AG09309 (cell line): ENCODE measurements around the gene GPR153.

Experiments
- DNase-seq: peaks from one replicate; pipeline ENCODE4 v3.0.0-alpha.2; 2010; ENCODE audit warnings: low read depth
- H3K4me3 ChIP-seq: 2 replicates; pipeline ENCODE4 v1.5.1; 2011; ENCODE audit warnings: mild to moderate bottlenecking, low read depth, low read length, moderate library complexity; ENCODE audit not compliant: control insufficient read depth
- CTCF ChIP-seq: IDR thresholded peaks from 2 replicates; pipeline ENCODE4 v1.5.1; 2011; ENCODE audit warnings: mild to moderate bottlenecking, low read depth, low read length, inconsistent platforms; ENCODE audit not compliant: insufficient read depth, control insufficient read depth; ENCODE audit errors: missing control alignments

The GPR153 gene

GRCh38 chr1:6302568-6302967 is 41.7 kb upstream of the GPR153 start:
- TF ChIP-seq CTCF, result no peak
- no peak for DNase-seq
- H3K4me3 ChIP-seq, result no peak overlapping the region

GRCh38 chr1:6301526-6301925 is 40.6 kb upstream of the GPR153 start:
- no peak for TF ChIP-seq CTCF
- DNase-seq, result no peak
- no peak overlapping the region for H3K4me3 ChIP-seq

DNA sequence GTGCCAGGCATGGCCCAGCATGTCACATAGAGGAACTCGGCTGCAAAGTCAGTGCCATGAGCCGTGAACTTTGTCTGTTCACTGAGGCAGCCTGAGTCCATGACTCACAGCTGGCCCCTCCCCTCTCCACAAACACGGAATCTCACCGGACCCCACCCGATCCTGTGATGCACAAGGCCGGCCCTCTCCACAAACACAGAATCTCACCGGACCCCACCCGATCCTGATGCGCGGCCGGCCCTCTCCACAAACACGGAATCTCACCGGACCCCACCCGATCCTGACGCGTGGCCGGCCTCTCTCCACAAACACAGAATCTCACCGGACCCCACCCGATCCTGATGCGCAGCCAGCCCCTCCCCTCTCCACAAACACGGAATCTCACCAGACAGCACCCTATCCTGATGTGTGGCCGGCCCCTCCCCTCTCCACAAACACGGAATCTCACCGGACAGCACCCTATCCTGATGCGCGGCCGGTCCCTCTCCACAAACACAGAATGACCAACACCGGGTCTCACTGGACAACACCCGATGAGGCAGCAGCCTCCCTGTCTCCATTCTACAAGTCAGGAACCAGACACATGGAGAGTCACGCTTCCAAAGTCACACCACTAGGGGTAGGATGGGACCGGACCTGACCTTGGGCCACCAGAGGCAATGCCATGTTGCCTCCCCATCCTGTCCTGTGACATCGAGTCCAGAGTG is 39.6 kb upstream of the GPR153 start:
- no peak for TF ChIP-seq CTCF
- DNase-seq, result no peak
- H3K4me3 ChIP-seq, result no peak overlapping the region

GRCh38 chr1:6299557-6300165 is 38.8 kb upstream of the GPR153 start:
- no peak overlapping the region for H3K4me3 ChIP-seq
- TF ChIP-seq CTCF, result no peak
- no peak for DNase-seq

DNA sequence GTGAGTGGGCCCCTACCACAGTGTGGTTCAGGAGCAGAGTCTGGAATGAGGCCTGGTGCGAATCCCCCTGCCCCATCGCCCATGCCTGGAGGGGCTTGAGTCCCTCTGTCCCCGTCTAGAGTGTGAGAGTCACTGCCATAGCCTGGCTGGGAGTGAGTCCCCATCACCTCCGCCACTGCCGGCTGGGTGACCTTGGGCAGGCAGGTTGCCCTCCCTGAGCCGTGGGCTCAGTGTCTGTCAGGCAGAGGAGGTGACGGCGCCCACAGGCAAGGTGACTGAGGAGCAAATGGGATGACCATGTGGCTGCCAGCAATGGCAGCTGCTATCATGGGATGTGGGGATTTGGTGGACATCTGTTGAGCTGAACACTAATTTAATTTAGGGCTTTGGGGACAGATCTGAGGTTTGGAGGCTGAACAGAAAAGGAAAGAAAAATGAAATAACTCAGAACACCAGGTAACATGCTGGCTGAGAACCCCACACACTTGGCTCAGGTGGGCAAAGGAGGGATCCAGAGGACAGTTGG is 38.1 kb upstream of the GPR153 start:
- H3K4me3 ChIP-seq, result no peak overlapping the region
- no peak for DNase-seq
- TF ChIP-seq CTCF, result no peak

GRCh38 chr1:6298530-6298929 is 37.6 kb upstream of the GPR153 start:
- no peak for TF ChIP-seq CTCF
- H3K4me3 ChIP-seq, result no peak overlapping the region
- DNase-seq, result no peak
